OCI-LY7 (cell line): ENCODE results near the gene FCER1G. TPM values are rescaled to one million over a fixed set of nuclear protein-coding genes. Genes with fewer than 3 reads are reported as not detected.

Source experiments
- BruUV-seq: library from RNA; stranded (reverse); fragments of 400-500 nt; replicated peaks from 2 replicates; lab custom pipeline; 2021; lab: Mats Ljungman, UMichigan
- CTCF ChIA-PET: fragments of 300-600 bp; sonication (Branson Sonifier 250); formaldehyde crosslinking; loops from one replicate; lab custom pipeline; 2022; ENCODE audit warnings: antibody characterized with exemption; ENCODE audit not compliant: unreplicated experiment; lab: Charles Lee
- POLR2A ChIA-PET: fragments of 300-600 bp; sonication (Branson Sonifier 250); formaldehyde crosslinking; loops from one replicate; lab custom pipeline; 2022; ENCODE audit warnings: antibody characterized with exemption; lab: Charles Lee
- DNase-seq: peaks from one replicate; pipeline ENCODE4 v3.0.0-alpha.2; 2015; ENCODE audit warnings: low spot score
- H2AFZ ChIP-seq: fragments of 200-600 bp; sonication (generic), shearing (Covaris generic); 2 replicates; pipeline ENCODE4 v1.6.1; 2014; ENCODE audit warnings: mild to moderate bottlenecking, antibody characterized with exemption, low read length, moderate library complexity
- H3K27ac ChIP-seq: fragments of 200-600 bp; sonication (generic); 2 replicates; pipeline ENCODE4 v1.5.1; 2014; ENCODE audit warnings: mixed run types, low read depth, mild to moderate bottlenecking, moderate library complexity, low read length, inconsistent platforms; ENCODE audit not compliant: poor library complexity, severe bottlenecking
- H3K36me3 ChIP-seq: fragments of 200-600 bp; sonication (generic); 2 replicates; pipeline ENCODE4 v1.6.1; 2014; ENCODE audit warnings: mild to moderate bottlenecking, antibody characterized with exemption, low read length, moderate library complexity, mixed read lengths; ENCODE audit not compliant: insufficient read depth
- H3K4me1 ChIP-seq: fragments of 200-600 bp; sonication (generic); 2 replicates; pipeline ENCODE4 v1.5.1; 2014; ENCODE audit warnings: mild to moderate bottlenecking, low read length; ENCODE audit not compliant: insufficient read depth, poor library complexity, severe bottlenecking
- H3K4me2 ChIP-seq: fragments of 200-600 bp; sonication (generic); 2 replicates; pipeline ENCODE4 v1.6.1; 2014; ENCODE audit warnings: mild to moderate bottlenecking, low read length
- H3K4me3 ChIP-seq: fragments of 200-600 bp; sonication (generic); 2 replicates; pipeline ENCODE4 v1.5.1; 2014; ENCODE audit warnings: mild to moderate bottlenecking, low read depth, low read length; ENCODE audit not compliant: poor library complexity, severe bottlenecking
- H3K79me2 ChIP-seq: fragments of 200-600 bp; sonication (generic); 2 replicates; pipeline ENCODE4 v1.6.1; 2016; ENCODE audit warnings: low read depth, mild to moderate bottlenecking, low read length, moderate library complexity, mixed read lengths; ENCODE audit not compliant: insufficient read depth
- H3K9me2 ChIP-seq: fragments of 200-600 bp; sonication (generic); 2 replicates; pipeline ENCODE4 v1.6.1; 2016; ENCODE audit warnings: mild to moderate bottlenecking, low read length, mixed read lengths; ENCODE audit not compliant: insufficient read depth
- H3K9me3 ChIP-seq: fragments of 200-600 bp; sonication (generic); 2 replicates; pipeline ENCODE4 v1.6.1; 2014; ENCODE audit warnings: mild to moderate bottlenecking, mixed run types, low read length, mixed read lengths
- H4K20me1 ChIP-seq: fragments of 200-600 bp; sonication (generic); 2 replicates; pipeline ENCODE4 v1.6.1; 2014; ENCODE audit warnings: mild to moderate bottlenecking, antibody characterized with exemption, low read length, moderate library complexity, mixed read lengths; ENCODE audit not compliant: insufficient read depth
- EZH2phosphoT487 ChIP-seq: fragments of 200-600 bp; sonication (generic); IDR thresholded peaks from 2 replicates; pipeline ENCODE4 v1.6.1; 2018; ENCODE audit warnings: low read depth, borderline replicate concordance, mild to moderate bottlenecking, mixed run types, antibody characterized with exemption, low read length, moderate library complexity, mixed read lengths
- intact Hi-C: fragments of 100-400 bp; cut with micrococcal nuclease; formaldehyde crosslinking; loops from one replicate; pipeline ENCODE4 v1.10.0; 2022; ENCODE audit not compliant: unreplicated experiment
- total RNA-seq, 2 experiments: library from RNA; depleted of rRNA in 1 of 2; stranded (reverse); fragments of >200 nt in 1 of 2; shearing (Covaris generic) in 1 of 2; gene quantifications; 2 replicates each; pipeline ENCODE4 v1.2.3, GENCODE V29; 2014 to 2022
- TF ChIP-seq, protein P1 (sequence below): fragments of 200-600 bp; sonication (generic); conservative IDR thresholded peaks from 2 replicates; pipeline ENCODE4 v1.5.1; 2014; ENCODE audit warnings: mild to moderate bottlenecking, antibody characterized with exemption, low read length, moderate library complexity, mixed read lengths

FCER1G gene
- total RNA-seq, 2 experiments from 2014 or later: 0.88 to 3.2 TPM

DNA sequence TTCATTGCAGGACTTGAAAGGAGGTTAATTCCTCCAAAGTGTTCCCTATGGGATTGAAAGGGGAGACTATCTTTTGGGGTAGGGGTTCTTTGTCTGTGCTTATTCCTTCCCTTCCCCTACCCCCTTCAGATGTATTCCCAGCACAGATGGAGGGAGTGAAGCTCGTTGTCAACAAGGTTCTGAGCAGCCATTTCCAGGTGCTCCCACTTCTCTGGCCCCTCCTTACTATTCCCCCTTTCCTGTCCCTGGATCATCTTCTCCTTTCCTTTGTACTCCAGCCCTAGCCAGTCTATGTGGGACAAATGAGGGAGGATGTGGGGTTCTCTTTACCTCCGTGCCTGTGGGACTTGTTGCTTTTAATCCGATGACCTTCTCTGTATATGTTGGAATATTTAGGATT, 11.7 kb downstream of the FCER1G start:
- Histone ChIP-seq H3K4me1 (peaks cover 24% of the 10 kb centered on the region), H3K4me3 (peak overlapping the region; percentile 73), H3K27ac (peak overlapping the region; percentile 35), H3K36me3 (peaks cover 24% of the 10 kb centered on the region), H2AFZ (peak overlapping the region; percentile 40; the same call in 1 of the 2 replicates), H3K9me2 (no peaks in the 10 kb centered on the region), H4K20me1 (no peaks in the 10 kb centered on the region), H3K79me2 (no peaks in the 10 kb centered on the region), H3K4me2 (peak overlapping the region; percentile 78), H3K9me3 (no peaks in the 10 kb centered on the region)
- no peak for DNase-seq
- no TSS peak for BruUV-seq
- CTCF ChIA-PET: interaction anchor here (0.9 to 1.9 kb wide), 4 partner anchors 10 to 156 kb away, joined by 3 to 9 read pairs (median 4); no protein-coding TSS in a partner anchor
- intact Hi-C loops: loop anchor here (1.0 to 2.0 kb wide), 3 partner anchors 65 to 156 kb away; no protein-coding TSS in a partner anchor
- POLR2A ChIA-PET: interaction anchor here (0.8 to 2.2 kb wide), 10 partner anchors 8 to 155 kb away, joined by 3 to 12 read pairs (median 3); partner anchors contain the start of gene NDUFS2
- TF ChIP-seq, protein P1, sequence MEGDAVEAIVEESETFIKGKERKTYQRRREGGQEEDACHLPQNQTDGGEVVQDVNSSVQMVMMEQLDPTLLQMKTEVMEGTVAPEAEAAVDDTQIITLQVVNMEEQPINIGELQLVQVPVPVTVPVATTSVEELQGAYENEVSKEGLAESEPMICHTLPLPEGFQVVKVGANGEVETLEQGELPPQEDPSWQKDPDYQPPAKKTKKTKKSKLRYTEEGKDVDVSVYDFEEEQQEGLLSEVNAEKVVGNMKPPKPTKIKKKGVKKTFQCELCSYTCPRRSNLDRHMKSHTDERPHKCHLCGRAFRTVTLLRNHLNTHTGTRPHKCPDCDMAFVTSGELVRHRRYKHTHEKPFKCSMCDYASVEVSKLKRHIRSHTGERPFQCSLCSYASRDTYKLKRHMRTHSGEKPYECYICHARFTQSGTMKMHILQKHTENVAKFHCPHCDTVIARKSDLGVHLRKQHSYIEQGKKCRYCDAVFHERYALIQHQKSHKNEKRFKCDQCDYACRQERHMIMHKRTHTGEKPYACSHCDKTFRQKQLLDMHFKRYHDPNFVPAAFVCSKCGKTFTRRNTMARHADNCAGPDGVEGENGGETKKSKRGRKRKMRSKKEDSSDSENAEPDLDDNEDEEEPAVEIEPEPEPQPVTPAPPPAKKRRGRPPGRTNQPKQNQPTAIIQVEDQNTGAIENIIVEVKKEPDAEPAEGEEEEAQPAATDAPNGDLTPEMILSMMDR: no peak
- TF ChIP-seq EZH2phosphoT487: no peak

DNA sequence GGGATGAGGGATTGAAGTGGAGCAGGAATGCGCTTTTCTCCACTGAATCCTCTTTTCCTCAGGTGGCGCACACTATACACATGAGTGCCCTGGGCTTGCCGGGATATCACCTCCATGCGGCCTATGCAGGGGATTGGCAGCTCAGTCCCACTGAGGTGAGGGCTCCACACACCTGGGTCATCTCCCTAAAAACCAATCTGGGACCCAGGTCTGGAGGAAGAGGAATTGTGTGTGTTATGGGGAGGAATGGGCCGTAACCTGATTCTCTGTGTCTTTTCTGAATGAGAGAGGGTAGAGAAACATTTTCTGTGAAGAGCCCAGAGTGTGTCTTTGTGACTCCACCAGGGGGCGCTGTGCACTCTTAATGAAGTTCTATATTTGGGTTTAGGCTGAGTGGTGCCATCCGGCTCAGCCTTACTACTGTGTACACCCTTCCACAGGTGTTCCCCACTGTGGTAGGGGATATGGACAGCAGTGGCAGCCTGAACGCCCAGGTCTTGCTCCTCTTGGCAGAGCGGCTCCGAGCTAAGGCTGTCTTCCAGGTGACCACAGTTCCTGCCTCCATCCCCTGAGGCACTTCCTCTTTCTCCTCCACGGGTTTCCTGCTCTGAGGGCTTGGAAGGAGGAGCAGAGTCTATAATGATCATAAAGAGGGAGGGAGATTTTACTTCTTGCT, 12.2 kb downstream of the FCER1G start:
- POLR2A ChIA-PET: interaction anchor here (0.8 to 2.2 kb wide), 7 partner anchors 8 to 155 kb away, joined by 3 to 12 read pairs (median 3); partner anchors contain the start of gene NDUFS2
- H3K4me1 ChIP-seq: peaks cover 24% of the 10 kb centered on the region
- no TSS peak for BruUV-seq

More for the DNA sequence above, 12.2 kb downstream of the FCER1G start:
- Histone ChIP-seq H3K9me2 (no peaks in the 10 kb centered on the region), H3K79me2 (no peaks in the 10 kb centered on the region), H3K4me3 (peak overlapping the region; percentile 73), H3K36me3 (peaks cover 24% of the 10 kb centered on the region), H3K9me3 (no peaks in the 10 kb centered on the region), H3K27ac (peak overlapping the region; percentile 35), H3K4me2 (peak overlapping the region; percentile 78), H2AFZ (no peak overlapping the region), H4K20me1 (no peaks in the 10 kb centered on the region)
- DNase-seq: peak; percentile 93
- intact Hi-C loops: loop anchor here (1.0 to 2.0 kb wide), 3 partner anchors 64 to 155 kb away; no protein-coding TSS in a partner anchor
- CTCF ChIA-PET: interaction anchor here (0.9 to 1.8 kb wide), 3 partner anchors 64 to 155 kb away, joined by 3 to 4 read pairs (median 4); no protein-coding TSS in a partner anchor
- TF ChIP-seq EZH2phosphoT487: no peak
- TF ChIP-seq, protein P1: peak; percentile 98
